VCaP (cell line): Measurements from ENCODE around the gene MIEN1.
A peak's percentile ranks its signal among the peaks of the same experiment; 100 is the strongest.

ENCODE experiments used
- H3K27ac ChIP-seq: fragments of 450-650 bp; 2 replicates; pipeline ENCODE4 v1.5.1; 2017
- TF ChIP-seq, protein P1 (sequence below): fragments of 450-650 bp; conservative IDR thresholded peaks from 2 replicates; pipeline ENCODE4 v1.5.1; 2017; ENCODE audit warnings: mild to moderate bottlenecking, moderate library complexity

The MIEN1 gene, protein sequence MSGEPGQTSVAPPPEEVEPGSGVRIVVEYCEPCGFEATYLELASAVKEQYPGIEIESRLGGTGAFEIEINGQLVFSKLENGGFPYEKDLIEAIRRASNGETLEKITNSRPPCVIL

DNA sequence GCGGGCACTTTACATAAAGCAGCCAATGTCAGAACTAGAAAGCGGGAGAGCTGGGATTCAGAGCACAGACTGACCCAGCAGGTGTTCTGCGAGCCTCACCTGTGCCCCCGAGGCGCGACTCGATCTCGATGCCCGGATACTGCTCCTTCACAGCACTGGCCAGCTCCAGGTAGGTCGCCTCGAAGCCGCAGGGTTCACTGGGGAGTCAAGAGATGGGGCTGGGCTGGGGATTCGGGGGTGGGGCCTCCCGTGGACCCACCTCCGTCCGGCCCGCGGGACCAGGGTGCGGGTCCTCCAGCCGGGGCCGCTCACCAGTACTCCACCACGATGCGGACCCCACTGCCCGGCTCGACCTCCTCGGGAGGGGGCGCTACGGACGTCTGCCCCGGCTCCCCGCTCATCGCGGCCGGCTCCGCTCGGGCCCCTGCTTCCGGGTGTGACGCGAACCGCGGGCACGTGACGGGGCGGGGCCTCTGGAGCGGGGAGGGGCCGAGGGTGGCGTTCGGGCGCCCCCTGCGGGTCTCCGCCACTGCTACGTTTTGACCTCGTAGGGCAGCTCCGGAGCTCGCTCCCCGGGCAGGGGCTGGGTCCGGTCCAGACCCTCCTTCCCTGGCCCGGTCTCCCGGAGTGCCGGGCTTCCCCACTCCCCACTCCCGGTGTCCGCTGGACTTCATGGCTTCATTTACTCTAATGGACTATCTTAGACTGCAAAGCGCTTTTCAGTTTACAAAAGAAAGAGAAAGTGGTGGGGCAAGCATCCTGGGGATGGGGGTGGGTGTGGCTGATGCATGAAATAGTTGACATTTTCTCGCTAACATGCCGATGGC, at the start of gene MIEN1:
TSS of gene MIEN1 (minus strand) at position 438 of the 827 bp plus-strand sequence. CDS start at position 401, 37 bp downstream.
- H3K27ac ChIP-seq, result peak within 1 kb of the TSS; percentile 73
- TF ChIP-seq, protein P1, sequence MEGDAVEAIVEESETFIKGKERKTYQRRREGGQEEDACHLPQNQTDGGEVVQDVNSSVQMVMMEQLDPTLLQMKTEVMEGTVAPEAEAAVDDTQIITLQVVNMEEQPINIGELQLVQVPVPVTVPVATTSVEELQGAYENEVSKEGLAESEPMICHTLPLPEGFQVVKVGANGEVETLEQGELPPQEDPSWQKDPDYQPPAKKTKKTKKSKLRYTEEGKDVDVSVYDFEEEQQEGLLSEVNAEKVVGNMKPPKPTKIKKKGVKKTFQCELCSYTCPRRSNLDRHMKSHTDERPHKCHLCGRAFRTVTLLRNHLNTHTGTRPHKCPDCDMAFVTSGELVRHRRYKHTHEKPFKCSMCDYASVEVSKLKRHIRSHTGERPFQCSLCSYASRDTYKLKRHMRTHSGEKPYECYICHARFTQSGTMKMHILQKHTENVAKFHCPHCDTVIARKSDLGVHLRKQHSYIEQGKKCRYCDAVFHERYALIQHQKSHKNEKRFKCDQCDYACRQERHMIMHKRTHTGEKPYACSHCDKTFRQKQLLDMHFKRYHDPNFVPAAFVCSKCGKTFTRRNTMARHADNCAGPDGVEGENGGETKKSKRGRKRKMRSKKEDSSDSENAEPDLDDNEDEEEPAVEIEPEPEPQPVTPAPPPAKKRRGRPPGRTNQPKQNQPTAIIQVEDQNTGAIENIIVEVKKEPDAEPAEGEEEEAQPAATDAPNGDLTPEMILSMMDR, result peak; percentile 98

DNA sequence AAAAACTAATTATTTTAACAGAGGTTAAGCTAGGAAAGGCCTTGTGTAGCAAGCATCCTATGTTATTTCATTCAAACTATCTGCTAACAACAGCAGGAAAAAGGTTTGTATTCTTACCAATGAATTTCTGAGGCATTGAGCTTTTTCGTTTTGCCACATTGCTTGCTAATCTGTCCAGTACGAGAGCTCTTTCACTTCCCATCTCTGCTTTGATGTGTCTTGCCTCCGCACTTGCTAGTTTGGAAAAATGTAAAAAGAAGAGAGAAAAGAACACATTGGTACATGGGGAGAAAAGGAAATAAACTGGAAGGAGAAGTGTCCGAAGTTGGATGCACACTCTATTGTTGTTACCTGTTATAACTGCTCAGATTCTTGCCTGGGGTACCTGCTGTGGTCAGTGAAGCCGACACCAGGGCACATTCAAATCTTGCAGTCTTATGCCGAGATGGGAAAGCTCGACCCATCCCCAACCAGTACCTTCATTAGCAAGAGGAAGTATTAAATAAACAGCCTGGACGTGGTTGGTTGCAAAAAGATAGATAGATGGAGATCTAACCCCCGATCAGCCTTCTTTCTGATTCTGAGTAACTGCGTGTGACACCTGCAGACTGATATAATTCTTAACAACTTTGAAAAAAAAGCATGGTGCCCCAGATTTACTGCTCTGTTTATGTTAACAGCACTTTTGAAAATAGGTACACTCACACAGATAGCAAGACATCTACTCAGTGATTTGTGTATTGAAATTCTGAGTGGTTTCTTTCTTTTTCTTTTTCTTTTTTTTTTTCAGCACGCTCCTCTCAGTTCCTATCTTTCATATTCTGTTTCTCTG, 47.4 kb upstream of the MIEN1 start:
- peak overlapping the region; percentile 43; the same call in 1 of the 2 replicates for H3K27ac ChIP-seq

GRCh38 chr17:39776252-39776651, 45.9 kb upstream of the MIEN1 start:
- TF ChIP-seq, protein P1, result no peak
- H3K27ac ChIP-seq, result peak overlapping the region; percentile 43

More for the DNA sequence above, 47.4 kb upstream of the MIEN1 start:
- TF ChIP-seq, protein P1, result no peak

- H3K27ac ChIP-seq, result no peak overlapping the region
- TF ChIP-seq, protein P1, result no peak
Observed at GRCh38 chr17:39775031-39775430, 44.7 kb upstream of the MIEN1 start.

DNA sequence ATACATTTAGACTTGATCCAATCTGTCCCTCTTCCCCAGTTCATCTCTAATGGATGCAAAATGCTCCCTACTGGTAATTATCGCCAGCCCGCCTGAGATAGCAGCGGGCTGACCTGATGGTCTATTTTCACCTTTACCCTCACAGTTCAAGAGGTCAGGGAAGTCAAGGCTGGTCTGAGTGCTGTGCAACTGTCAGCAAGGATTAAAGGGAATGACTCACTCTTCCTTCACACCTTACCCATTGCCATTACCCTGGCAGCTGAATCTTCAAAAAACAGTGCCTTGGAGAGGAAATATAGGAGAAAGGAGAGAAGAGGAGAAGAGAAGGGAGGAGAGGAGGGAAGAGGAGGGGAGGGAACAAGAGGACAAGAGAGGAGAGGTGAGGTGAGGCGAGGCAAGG, 43.7 kb upstream of the MIEN1 start:
- no peak overlapping the region for H3K27ac ChIP-seq
- TF ChIP-seq, protein P1, result no peak

DNA sequence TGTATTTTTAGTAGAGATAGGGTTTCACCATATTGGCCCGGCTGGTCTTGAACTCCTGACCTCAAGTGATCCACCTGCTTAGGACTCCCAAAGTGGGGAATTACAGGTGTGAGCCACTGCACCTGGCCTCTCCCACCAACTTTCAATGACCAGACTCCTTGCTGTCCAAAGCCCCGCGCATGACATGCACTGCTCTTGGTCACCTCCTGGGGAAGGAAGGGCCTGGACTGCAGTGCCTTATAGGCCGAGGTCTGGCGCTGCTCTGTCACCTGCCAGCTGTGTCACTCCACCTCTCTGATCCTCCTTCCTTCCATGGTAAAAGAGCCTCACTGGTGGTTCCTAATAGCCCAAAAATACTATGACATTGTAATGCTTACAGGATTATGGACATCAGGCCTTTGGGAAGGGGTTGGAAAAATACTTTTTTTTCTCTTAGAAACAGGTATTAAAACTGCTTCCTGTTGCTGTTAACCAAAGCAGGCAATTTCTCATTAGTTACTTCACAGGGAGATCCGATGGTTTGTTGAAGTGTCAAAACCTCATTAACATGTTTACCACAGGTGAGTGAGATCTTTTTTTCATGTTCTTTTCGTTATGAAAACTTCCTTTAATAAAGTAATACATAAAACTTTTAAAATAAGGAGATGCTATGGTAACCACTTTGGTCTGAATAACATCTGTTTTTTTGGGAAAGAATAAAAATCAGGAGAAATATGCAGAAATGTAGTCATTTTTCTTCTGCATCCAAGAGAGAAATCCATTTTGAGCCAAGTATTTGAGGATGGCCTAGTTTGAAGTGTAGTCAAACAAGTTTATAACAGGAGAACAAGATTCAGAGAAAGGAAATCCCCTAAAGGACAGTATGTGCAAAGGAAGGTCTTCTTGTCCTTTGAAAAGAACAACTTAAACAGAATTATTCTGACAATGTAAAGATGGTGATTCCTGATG, 42.9 kb upstream of the MIEN1 start:
- TF ChIP-seq, protein P1, result no peak
- H3K27ac ChIP-seq, result no peak overlapping the region
